Measurements from ENCODE around the gene GDAP2. TPM values are rescaled to one million over a fixed set of nuclear protein-coding genes. Genes with fewer than 3 reads are reported as not detected.
A peak's percentile ranks its signal among the peaks of the same experiment; 100 is the strongest.

Gene GDAP2
- total RNA-seq, result 19.7 and 25.3 TPM in 2 replicates

DNA sequence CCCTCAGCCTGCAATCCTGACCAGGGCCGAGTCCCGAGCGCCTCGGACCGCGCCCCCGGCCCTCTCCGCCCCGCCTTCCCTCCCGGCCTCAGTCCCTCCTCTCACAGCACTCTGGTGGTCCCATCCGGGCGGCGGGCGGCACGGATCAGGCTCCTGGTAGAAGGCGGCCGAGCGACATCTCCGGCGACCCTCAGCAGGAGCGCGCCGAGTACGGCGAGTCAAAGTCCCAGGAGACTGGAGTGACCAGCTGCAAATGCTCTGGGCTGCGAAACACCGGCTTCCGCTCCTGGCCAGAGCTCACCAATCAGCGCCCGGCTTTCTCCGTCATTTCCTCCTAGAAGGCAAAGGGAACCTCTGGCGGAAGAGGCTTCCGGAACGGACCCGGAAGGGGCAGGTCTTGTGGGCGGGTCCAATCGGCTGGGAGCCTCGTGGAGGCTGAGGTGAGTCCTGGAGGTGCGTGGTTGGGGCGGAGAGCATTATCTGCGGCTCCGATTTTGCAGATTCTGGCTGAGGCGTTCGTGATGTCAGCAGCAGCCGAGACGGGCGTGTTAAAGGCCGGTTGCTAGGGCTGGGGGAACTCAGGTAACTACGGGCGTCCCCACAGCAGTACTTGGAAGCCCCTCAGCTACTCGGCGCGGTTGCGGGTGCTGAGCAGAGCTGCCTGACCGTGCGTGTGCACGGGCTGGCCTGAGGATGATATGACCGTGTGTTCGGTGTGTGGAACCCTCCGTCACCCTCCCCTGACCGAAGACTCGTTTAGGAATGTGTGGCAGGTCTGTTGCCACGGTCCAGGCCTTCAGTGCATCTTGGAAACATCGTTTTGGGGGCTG lies at the start of gene GDAP2, which contains the start of gene WDR3:
GDAP2 (minus strand) TSS at position 279 of the 830 bp plus-strand sequence. CDS start 9,264 bp downstream, outside the sequence.
WDR3 (plus strand) TSS at position 397 of the 830 bp plus-strand sequence. CDS start 3,581 bp downstream, outside the sequence.
- H3K4me1 Mint-ChIP-seq (ENCODE audit: low read depth), result peaks cover 39% of the 10 kb centered on the region
- DNase-seq (ENCODE audit: low spot score), result peak; percentile 95
- intact Hi-C loops (cut with micrococcal nuclease), result loop anchor here (1.0 to 5.0 kb wide), 3 partner anchors 322 to 1557 kb away; partner anchors contain the start of genes ATP1A1, MAN1A2 and TENT5C
- H3K36me3 Mint-ChIP-seq (ENCODE audit: low read depth), result peaks cover 28% of the 10 kb centered on the region
- peak within 1 kb of the TSS; percentile 80 for H3K27ac Mint-ChIP-seq
- no peaks in the 10 kb centered on the region for H3K9me3 Mint-ChIP-seq
- H3K27me3 Mint-ChIP-seq (ENCODE audit: low read depth), result peaks cover 1% of the 10 kb centered on the region
- H3K4me3 Mint-ChIP-seq (ENCODE audit: low read depth), result peak within 1 kb of the TSS; percentile 93

DNA sequence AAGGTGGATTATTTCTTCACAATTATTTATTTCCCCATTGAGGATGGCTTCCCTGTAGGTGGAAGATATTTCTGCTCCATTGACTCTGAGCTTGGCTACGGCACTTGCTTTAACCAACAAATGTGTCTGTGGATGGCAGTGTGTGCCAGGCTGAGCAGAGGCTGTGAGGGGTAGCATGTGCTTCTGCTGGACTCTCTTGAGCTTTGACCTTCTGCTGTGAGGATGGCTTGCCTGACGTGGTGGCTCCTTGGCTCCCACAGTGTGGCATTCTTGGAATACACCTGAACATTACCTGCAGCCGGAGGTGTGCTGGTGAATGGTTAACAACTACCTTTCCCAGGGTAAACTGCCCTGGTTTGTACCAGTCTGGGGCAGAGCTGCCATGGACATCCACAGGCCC lies 47.0 kb upstream of the GDAP2 start:
- Mint-ChIP-seq H3K4me3 (ENCODE audit: low read depth) (no peak overlapping the region), H3K27me3 (ENCODE audit: low read depth) (peaks cover 11% of the 10 kb centered on the region), H3K36me3 (ENCODE audit: low read depth) (no peaks in the 10 kb centered on the region), H3K4me1 (ENCODE audit: low read depth) (no peaks in the 10 kb centered on the region), H3K9me3 (no peaks in the 10 kb centered on the region), H3K27ac (no peak overlapping the region)
- no peak for DNase-seq (ENCODE audit: low spot score)
- intact Hi-C loops (cut with micrococcal nuclease), result no loop called here

DNA sequence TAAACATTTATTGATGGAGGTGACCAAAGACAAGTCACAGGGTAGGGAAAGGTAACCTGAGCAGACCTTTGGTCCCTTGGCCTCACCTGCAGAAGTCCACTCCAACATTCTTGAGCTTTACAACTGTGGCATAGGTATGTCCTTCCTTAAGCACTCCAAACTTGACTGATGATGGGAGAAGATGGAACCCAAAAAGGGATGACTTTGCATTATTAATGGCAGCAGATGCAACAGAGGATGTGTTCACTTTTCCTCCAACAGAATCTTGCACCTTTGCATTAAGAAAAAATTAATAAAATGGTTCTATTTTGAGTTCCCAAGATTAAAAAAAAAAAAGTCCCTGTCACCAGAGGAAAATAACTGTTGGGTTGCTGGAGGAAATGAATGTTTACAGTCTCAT lies 42.4 kb upstream of the GDAP2 start:
- no peaks in the 10 kb centered on the region for H3K9me3 Mint-ChIP-seq
- DNase-seq (ENCODE audit: low spot score), result no peak
- H3K36me3 Mint-ChIP-seq (ENCODE audit: low read depth), result no peaks in the 10 kb centered on the region
- H3K4me1 Mint-ChIP-seq (ENCODE audit: low read depth), result no peaks in the 10 kb centered on the region
- no peak overlapping the region for H3K4me3 Mint-ChIP-seq (ENCODE audit: low read depth)
- peaks cover 13% of the 10 kb centered on the region for H3K27me3 Mint-ChIP-seq (ENCODE audit: low read depth)
- no peak overlapping the region for H3K27ac Mint-ChIP-seq
- intact Hi-C loops (cut with micrococcal nuclease), result no loop called here

DNA sequence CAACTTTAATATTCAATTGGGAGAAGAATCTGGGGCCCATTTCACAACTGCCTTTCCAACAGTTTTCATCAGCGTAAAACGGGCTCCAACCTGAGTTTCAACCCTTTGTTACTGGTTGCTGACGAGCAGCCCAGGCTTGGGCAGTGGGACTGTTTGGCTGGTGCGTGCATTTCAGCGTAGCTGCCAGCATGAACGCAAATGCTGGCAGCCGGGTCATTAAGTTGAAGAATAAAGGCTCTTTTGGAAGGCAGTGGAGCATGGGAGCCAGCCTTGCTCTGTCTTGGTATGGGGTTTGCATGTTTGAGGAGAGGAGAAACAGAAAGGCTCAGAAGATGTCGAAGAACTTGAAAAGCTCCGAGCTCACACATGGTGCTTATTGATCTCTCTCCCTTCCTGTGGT lies 40.8 kb upstream of the GDAP2 start:
- H3K4me3 Mint-ChIP-seq (ENCODE audit: low read depth), result no peak overlapping the region
- intact Hi-C loops (cut with micrococcal nuclease), result no loop called here
- no peaks in the 10 kb centered on the region for H3K9me3 Mint-ChIP-seq
- no peaks in the 10 kb centered on the region for H3K4me1 Mint-ChIP-seq (ENCODE audit: low read depth)
- H3K27me3 Mint-ChIP-seq (ENCODE audit: low read depth), result peaks cover 13% of the 10 kb centered on the region
- DNase-seq (ENCODE audit: low spot score), result no peak
- no peaks in the 10 kb centered on the region for H3K36me3 Mint-ChIP-seq (ENCODE audit: low read depth)
- H3K27ac Mint-ChIP-seq, result no peak overlapping the region

GRCh38 chr1:117967881-117968280 lies 38.5 kb upstream of the GDAP2 start:
- intact Hi-C loops (cut with micrococcal nuclease), result no loop called here
- no peak for DNase-seq (ENCODE audit: low spot score)
- Mint-ChIP-seq H3K27ac (no peak overlapping the region), H3K4me3 (ENCODE audit: low read depth) (no peak overlapping the region), H3K27me3 (ENCODE audit: low read depth) (peaks cover 6% of the 10 kb centered on the region), H3K36me3 (ENCODE audit: low read depth) (no peaks in the 10 kb centered on the region), H3K4me1 (ENCODE audit: low read depth) (peaks cover 10% of the 10 kb centered on the region), H3K9me3 (no peaks in the 10 kb centered on the region)

DNA sequence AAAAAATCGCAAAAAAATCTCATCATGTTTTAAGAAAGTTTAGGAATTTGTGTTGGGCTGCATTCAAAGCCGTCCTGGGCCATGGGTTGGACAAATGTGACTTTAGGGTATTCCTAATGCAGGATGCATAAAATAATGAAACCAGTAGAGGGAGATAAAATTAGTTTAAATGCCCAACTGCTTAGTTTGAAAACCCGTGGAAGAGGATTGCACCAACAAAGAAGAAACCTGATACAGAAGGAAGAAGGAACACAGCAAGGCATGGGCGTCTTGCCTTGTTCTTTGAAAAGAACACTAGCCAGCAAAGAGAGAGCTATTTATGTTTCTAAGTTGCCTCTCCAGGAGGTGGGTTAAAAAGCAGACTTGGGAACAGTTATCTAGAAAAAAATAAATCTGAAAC lies 38.1 kb upstream of the GDAP2 start:
- H3K27me3 Mint-ChIP-seq (ENCODE audit: low read depth), result peaks cover 5% of the 10 kb centered on the region
- intact Hi-C loops (cut with micrococcal nuclease), result no loop called here
- no peak overlapping the region for H3K27ac Mint-ChIP-seq

GRCh38 chr1:117964290-117965038 lies 35.0 kb upstream of the GDAP2 start:
- H3K36me3 Mint-ChIP-seq (ENCODE audit: low read depth), result peaks cover 9% of the 10 kb centered on the region
- no peaks in the 10 kb centered on the region for H3K27me3 Mint-ChIP-seq (ENCODE audit: low read depth)
- no peak overlapping the region for H3K4me3 Mint-ChIP-seq (ENCODE audit: low read depth)
- no peak for DNase-seq (ENCODE audit: low spot score)
- peak overlapping the region; percentile 35 for H3K27ac Mint-ChIP-seq
- H3K4me1 Mint-ChIP-seq (ENCODE audit: low read depth), result peaks cover 10% of the 10 kb centered on the region
- intact Hi-C loops (cut with micrococcal nuclease), result no loop called here
- no peaks in the 10 kb centered on the region for H3K9me3 Mint-ChIP-seq

More for the DNA sequence above, 38.1 kb upstream of the GDAP2 start:
- H3K4me1 Mint-ChIP-seq (ENCODE audit: low read depth), result peaks cover 10% of the 10 kb centered on the region
- H3K9me3 Mint-ChIP-seq, result no peaks in the 10 kb centered on the region
- H3K36me3 Mint-ChIP-seq (ENCODE audit: low read depth), result no peaks in the 10 kb centered on the region
- DNase-seq (ENCODE audit: low spot score), result no peak
- no peak overlapping the region for H3K4me3 Mint-ChIP-seq (ENCODE audit: low read depth)

GRCh38 chr1:117959364-117959763 lies 29.9 kb upstream of the GDAP2 start:
- no peak for DNase-seq (ENCODE audit: low spot score)
- no peak overlapping the region for H3K4me3 Mint-ChIP-seq (ENCODE audit: low read depth)
- peaks cover 5% of the 10 kb centered on the region for H3K4me1 Mint-ChIP-seq (ENCODE audit: low read depth)
- peaks cover 53% of the 10 kb centered on the region for H3K36me3 Mint-ChIP-seq (ENCODE audit: low read depth)
- intact Hi-C loops (cut with micrococcal nuclease), result no loop called here
- no peaks in the 10 kb centered on the region for H3K27me3 Mint-ChIP-seq (ENCODE audit: low read depth)
- H3K9me3 Mint-ChIP-seq, result no peaks in the 10 kb centered on the region
- no peak overlapping the region for H3K27ac Mint-ChIP-seq

DNA sequence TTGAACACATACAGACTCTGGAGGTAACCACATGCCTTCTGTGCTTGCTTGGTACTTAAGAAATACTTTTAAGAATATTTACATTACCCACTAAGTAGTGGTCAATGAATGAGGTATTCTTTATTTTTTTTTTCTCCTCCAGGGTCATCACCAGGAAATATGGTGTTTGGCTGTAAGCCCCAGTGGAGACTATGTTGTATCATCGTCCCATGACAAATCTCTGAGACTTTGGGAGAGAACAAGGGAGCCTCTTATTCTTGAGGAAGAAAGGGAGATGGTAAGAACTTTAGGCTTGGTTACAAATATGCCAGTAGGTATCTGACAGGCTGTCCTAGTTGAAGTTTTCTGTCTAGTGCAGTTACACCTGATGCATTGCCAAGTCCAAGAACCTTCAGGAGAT lies 23.0 kb upstream of the GDAP2 start:
- Mint-ChIP-seq H3K36me3 (ENCODE audit: low read depth) (peaks cover 81% of the 10 kb centered on the region), H3K27me3 (ENCODE audit: low read depth) (no peaks in the 10 kb centered on the region), H3K27ac (no peak overlapping the region)

GRCh38 chr1:117942293-117942692 lies 12.9 kb upstream of the GDAP2 start:
- Mint-ChIP-seq H3K27ac (no peak overlapping the region), H3K9me3 (no peaks in the 10 kb centered on the region), H3K4me1 (ENCODE audit: low read depth) (no peaks in the 10 kb centered on the region), H3K4me3 (ENCODE audit: low read depth) (no peak overlapping the region), H3K27me3 (ENCODE audit: low read depth) (no peaks in the 10 kb centered on the region), H3K36me3 (ENCODE audit: low read depth) (peaks cover 77% of the 10 kb centered on the region)
- DNase-seq (ENCODE audit: low spot score), result no peak
- intact Hi-C loops (cut with micrococcal nuclease), result no loop called here

More for the DNA sequence above, 23.0 kb upstream of the GDAP2 start:
- Mint-ChIP-seq H3K9me3 (no peaks in the 10 kb centered on the region), H3K4me1 (ENCODE audit: low read depth) (no peaks in the 10 kb centered on the region), H3K4me3 (ENCODE audit: low read depth) (no peak overlapping the region)
- DNase-seq (ENCODE audit: low spot score), result no peak
- intact Hi-C loops (cut with micrococcal nuclease), result no loop called here

DNA sequence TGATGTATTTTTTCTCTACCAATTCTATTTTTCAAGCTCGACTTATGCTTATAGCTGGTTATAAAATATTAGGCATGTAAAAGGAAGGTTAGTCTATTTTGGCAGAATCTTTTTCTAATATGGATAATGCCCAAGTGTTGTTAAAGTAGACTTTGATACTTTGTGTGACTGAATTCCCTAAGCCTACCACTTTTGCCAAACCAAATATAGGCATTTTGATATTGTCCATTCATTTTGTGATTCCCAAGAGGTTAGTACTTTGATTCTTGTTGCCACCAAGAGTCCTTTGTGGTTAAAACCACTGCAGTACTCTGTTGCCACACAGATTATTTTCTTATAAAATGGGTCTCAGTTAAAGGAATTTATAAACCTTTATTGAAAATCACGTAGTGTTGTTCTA lies 4.3 kb upstream of the GDAP2 start:
- no peaks in the 10 kb centered on the region for H3K27me3 Mint-ChIP-seq (ENCODE audit: low read depth)
- no peak overlapping the region for H3K4me3 Mint-ChIP-seq (ENCODE audit: low read depth)
- peaks cover 29% of the 10 kb centered on the region for H3K4me1 Mint-ChIP-seq (ENCODE audit: low read depth)
- H3K9me3 Mint-ChIP-seq, result no peaks in the 10 kb centered on the region
- intact Hi-C loops (cut with micrococcal nuclease), result no loop called here
- H3K36me3 Mint-ChIP-seq (ENCODE audit: low read depth), result peaks cover 51% of the 10 kb centered on the region
- no peak overlapping the region for H3K27ac Mint-ChIP-seq
- DNase-seq (ENCODE audit: low spot score), result no peak

DNA sequence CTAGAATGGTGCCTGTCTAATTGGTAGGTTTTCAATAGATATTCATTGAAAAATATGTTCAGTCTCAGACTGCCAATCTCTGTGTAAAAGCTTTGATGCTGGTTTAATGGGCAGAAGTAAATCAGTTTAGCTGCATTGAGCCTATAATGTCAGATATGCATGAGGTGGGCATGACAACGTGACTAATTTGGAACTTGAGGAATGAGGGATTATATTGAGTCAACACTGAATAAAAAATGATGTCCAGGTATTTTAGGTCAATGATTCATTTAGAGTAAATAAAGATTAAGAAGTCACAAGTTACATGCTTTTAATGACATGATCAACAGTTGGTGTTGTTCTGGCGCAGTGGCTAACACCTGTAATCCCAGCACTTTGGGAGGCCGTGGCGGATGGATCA lies 3.2 kb upstream of the GDAP2 start:
- peaks cover 37% of the 10 kb centered on the region for H3K4me1 Mint-ChIP-seq (ENCODE audit: low read depth)

DNA sequence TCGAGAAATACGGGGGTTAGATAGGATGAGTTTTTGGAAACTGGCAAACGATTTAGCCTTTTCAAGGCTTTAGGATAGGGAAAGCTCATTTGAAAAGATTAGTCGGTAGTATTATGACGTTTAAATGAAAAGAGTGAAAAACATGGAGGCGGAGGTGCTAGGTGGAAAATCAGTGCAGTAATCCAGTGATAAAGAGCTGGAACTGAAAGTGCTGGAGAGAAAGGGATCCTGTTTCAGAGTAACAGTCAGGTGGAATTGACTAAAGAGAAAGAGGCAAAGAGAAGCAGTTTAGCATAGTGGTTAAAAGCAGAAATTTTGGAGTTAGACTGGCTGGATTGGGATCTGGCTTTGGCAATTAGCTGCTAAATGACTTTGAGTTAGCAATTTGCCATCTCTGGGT lies 1.1 kb upstream of the GDAP2 start:
- peak overlapping the region; percentile 80 for H3K27ac Mint-ChIP-seq
- H3K9me3 Mint-ChIP-seq, result no peaks in the 10 kb centered on the region
- peaks cover 33% of the 10 kb centered on the region for H3K36me3 Mint-ChIP-seq (ENCODE audit: low read depth)
- peaks cover 39% of the 10 kb centered on the region for H3K4me1 Mint-ChIP-seq (ENCODE audit: low read depth)
- H3K4me3 Mint-ChIP-seq (ENCODE audit: low read depth), result peak overlapping the region; percentile 93
- peaks cover 1% of the 10 kb centered on the region for H3K27me3 Mint-ChIP-seq (ENCODE audit: low read depth)
- DNase-seq (ENCODE audit: low spot score), result no peak
- intact Hi-C loops (cut with micrococcal nuclease), result no loop called here

More for the DNA sequence above, 3.2 kb upstream of the GDAP2 start:
- Mint-ChIP-seq H3K9me3 (no peaks in the 10 kb centered on the region), H3K36me3 (ENCODE audit: low read depth) (peaks cover 39% of the 10 kb centered on the region), H3K27ac (no peak overlapping the region), H3K27me3 (ENCODE audit: low read depth) (no peaks in the 10 kb centered on the region), H3K4me3 (ENCODE audit: low read depth) (no peak overlapping the region)
- intact Hi-C loops (cut with micrococcal nuclease), result no loop called here
- no peak for DNase-seq (ENCODE audit: low spot score)
